DND-41 (cell line): Measurements from ENCODE around the gene LTBP1.

Source experiments
- ATAC-seq: fragments of 200-7000 bp; cut with Tn5 transposase; 3 replicates; pipeline ENCODE4 v1.9.1; 2021; ENCODE audit warnings: low read depth; ENCODE audit not compliant: insufficient read depth
- DNase-seq: peaks from one replicate; pipeline ENCODE4 v3.0.0-alpha.2; 2020
- H2AFZ ChIP-seq: 2 replicates; pipeline ENCODE4 v1.6.0; 2012; ENCODE audit warnings: low read depth, low read length
- H3K27ac ChIP-seq: 2 replicates; pipeline ENCODE4 v1.5.1; 2012; ENCODE audit warnings: low read length, inconsistent platforms
- H3K27me3 ChIP-seq: fragments of 200-600 bp; sonication (generic); 2 replicates; pipeline ENCODE4 v1.6.0; 2012; ENCODE audit warnings: low read length, mild to moderate bottlenecking, inconsistent platforms; ENCODE audit not compliant: insufficient read depth, poor library complexity
- H3K36me3 ChIP-seq: 2 replicates; pipeline ENCODE4 v1.5.1; 2012; ENCODE audit warnings: low read length, inconsistent platforms; ENCODE audit not compliant: insufficient read depth
- H3K4me1 ChIP-seq: 2 replicates; pipeline ENCODE4 v1.5.1; 2012; ENCODE audit warnings: mild to moderate bottlenecking, low read length; ENCODE audit not compliant: insufficient read depth
- H3K4me2 ChIP-seq: 2 replicates; pipeline ENCODE4 v1.6.0; 2012; ENCODE audit warnings: mild to moderate bottlenecking, moderate library complexity, low read length, inconsistent platforms; ENCODE audit not compliant: insufficient read depth
- H3K4me3 ChIP-seq, 2 experiments: fragments of 200-600 bp in 1 of 2; shearing (Covaris generic) in 1 of 2; 2 replicates each; pipeline ENCODE4 v1.5.1; 2012 to 2016; ENCODE audit warnings: inconsistent platforms in 2 of 2, low read length in 2 of 2, mild to moderate bottlenecking in 2 of 2, low read depth in 1 of 2, moderate library complexity in 1 of 2
- H3K79me2 ChIP-seq: 2 replicates; pipeline ENCODE4 v1.6.0; 2012; ENCODE audit warnings: low read length, inconsistent platforms; ENCODE audit not compliant: insufficient read depth
- H3K9ac ChIP-seq: 2 replicates; pipeline ENCODE4 v1.6.0; 2012; ENCODE audit warnings: low read depth, mild to moderate bottlenecking, inconsistent platforms, low read length, moderate library complexity
- H3K9me3 ChIP-seq: 2 replicates; pipeline ENCODE4 v1.5.1; 2012; ENCODE audit warnings: low read length, moderate library complexity, mild to moderate bottlenecking, inconsistent platforms; ENCODE audit not compliant: insufficient read depth, severe bottlenecking
- H4K20me1 ChIP-seq: 2 replicates; pipeline ENCODE4 v1.6.0; 2012; ENCODE audit warnings: low read length; ENCODE audit not compliant: insufficient read depth
- CTCF ChIP-seq: IDR thresholded peaks from 2 replicates; pipeline ENCODE4 v1.5.1; 2012; ENCODE audit warnings: borderline replicate concordance, low read length, moderate library complexity, mild to moderate bottlenecking; ENCODE audit not compliant: poor library complexity, severe bottlenecking; ENCODE audit errors: extremely low read depth
- EZH2 ChIP-seq: IDR thresholded peaks from 3 replicates; pipeline ENCODE4 v1.6.1; 2012; ENCODE audit warnings: borderline replicate concordance, low read depth, mild to moderate bottlenecking, moderate library complexity, low read length, inconsistent platforms; ENCODE audit not compliant: severe bottlenecking

The LTBP1 gene

GRCh38 chr2:33351781-33352180 lies 405.0 kb downstream of the LTBP1 start:
- TF ChIP-seq EZH2 (no peak), CTCF (no peak)
- Histone ChIP-seq H3K9ac (no peak overlapping the region), H3K4me2 (no peak overlapping the region), H3K27ac (no peak overlapping the region), H3K4me1 (peaks cover 14% of the 10 kb centered on the region; the same call in 1 of the 2 replicates), H3K4me3 (no peak overlapping the region), H2AFZ (no peak overlapping the region), H3K36me3 (peaks cover 6% of the 10 kb centered on the region; the same call in 1 of the 2 replicates), H3K9me3 (peaks cover 13% of the 10 kb centered on the region), H3K79me2 (no peaks in the 10 kb centered on the region), H3K27me3 (no peaks in the 10 kb centered on the region), H4K20me1 (no peaks in the 10 kb centered on the region)
- ATAC-seq (no peak), DNase-seq (no peak)

GRCh38 chr2:33354981-33355380 lies 408.2 kb downstream of the LTBP1 start:
- no peaks in the 10 kb centered on the region for H3K79me2 ChIP-seq
- H3K9ac ChIP-seq: no peak overlapping the region
- no peak for DNase-seq
- no peaks in the 10 kb centered on the region for H4K20me1 ChIP-seq
- no peak for ATAC-seq
- H2AFZ ChIP-seq: no peak overlapping the region
- peaks cover 16% of the 10 kb centered on the region for H3K9me3 ChIP-seq
- no peak overlapping the region for H3K4me3 ChIP-seq
- TF ChIP-seq CTCF (no peak), EZH2 (no peak)
- H3K27ac ChIP-seq: no peak overlapping the region
- peaks cover 6% of the 10 kb centered on the region; the same call in 1 of the 2 replicates for H3K36me3 ChIP-seq
- no peaks in the 10 kb centered on the region for H3K27me3 ChIP-seq
- H3K4me1 ChIP-seq: 0 out of 2 replicates have a peak, but pooled peaks cover under 1% of the 10 kb centered on the region
- H3K4me2 ChIP-seq: no peak overlapping the region

GRCh38 chr2:33358878-33359277 lies 412.1 kb downstream of the LTBP1 start:
- no peak overlapping the region for H3K4me3 ChIP-seq

More at GRCh38 chr2:33358878-33359277, 412.1 kb downstream of the LTBP1 start:
- Histone ChIP-seq H3K9ac (no peak overlapping the region), H3K36me3 (peaks cover 6% of the 10 kb centered on the region; the same call in 1 of the 2 replicates), H3K27me3 (no peaks in the 10 kb centered on the region), H2AFZ (no peak overlapping the region), H3K9me3 (peaks cover 16% of the 10 kb centered on the region), H3K4me2 (no peak overlapping the region), H3K27ac (no peak overlapping the region), H3K79me2 (no peaks in the 10 kb centered on the region), H3K4me1 (no peaks in the 10 kb centered on the region), H4K20me1 (no peaks in the 10 kb centered on the region)
- TF ChIP-seq EZH2: no peak
- TF ChIP-seq CTCF: no peak
- ATAC-seq (no peak), DNase-seq (no peak)
